Lung (tissue), 12 donors: ENCODE data around the gene ZFP1. TPM values are rescaled to one million over a fixed set of nuclear protein-coding genes. Genes with fewer than 3 reads are reported as not detected.
"Not testable (repeated sequence)": the region's sequence is repeated elsewhere in the genome, so short reads cannot be mapped to it uniquely, and the experiment has no call there.

Source experiments
- ATAC-seq: fragments of 200-7000 bp; cut with Tn5 transposase; one replicate; pipeline ENCODE4 v1.9.1; 2020; ENCODE audit warnings: moderate number of reproducible peaks; ENCODE audit not compliant: insufficient read depth, low FRiP score
- DNase-seq, 3 donors: peaks; one replicate each; pipeline ENCODE4 v3.0.0-alpha.2; 2013 to 2017
- H3K27ac ChIP-seq, 2 donors: one replicate each; pipeline ENCODE4 v1.5.1; 2013; ENCODE audit warnings: mild to moderate bottlenecking in 2 of 2, moderate library complexity in 2 of 2, control low read depth in 1 of 2, inconsistent platforms in 1 of 2, low read depth in 1 of 2, low read length in 1 of 2
- H3K27me3 ChIP-seq, 3 donors: one replicate each; pipeline ENCODE4 v1.5.1; 2013; ENCODE audit warnings: low read length in 2 of 3; ENCODE audit not compliant: control insufficient read depth in 3 of 3, insufficient read depth in 3 of 3
- H3K36me3 ChIP-seq, 4 donors: one replicate each; pipeline ENCODE4 v1.5.1; 2013; ENCODE audit warnings: low read length in 4 of 4, mild to moderate bottlenecking in 1 of 4, moderate library complexity in 1 of 4; ENCODE audit not compliant: control insufficient read depth in 4 of 4, insufficient read depth in 4 of 4
- H3K4me1 ChIP-seq, 5 donors: one replicate each; pipeline ENCODE4 v1.5.1; 2013; ENCODE audit warnings: low read length in 5 of 5, mild to moderate bottlenecking in 2 of 5, moderate library complexity in 1 of 5; ENCODE audit not compliant: control insufficient read depth in 5 of 5, insufficient read depth in 5 of 5
- H3K4me3 ChIP-seq: one replicate; pipeline ENCODE4 v1.5.1; 2013; ENCODE audit warnings: mild to moderate bottlenecking, control low read depth, moderate library complexity
- H3K9ac ChIP-seq, 2 donors: one replicate each; pipeline ENCODE4 v1.5.1; 2013; ENCODE audit warnings: low read length in 2 of 2, control low read depth in 1 of 2; ENCODE audit not compliant: insufficient read depth in 1 of 2
- H3K9me3 ChIP-seq, 4 donors: one replicate each; pipeline ENCODE4 v1.5.1; 2013; ENCODE audit warnings: low read length in 3 of 4, mild to moderate bottlenecking in 1 of 4, moderate library complexity in 1 of 4; ENCODE audit not compliant: control insufficient read depth in 4 of 4, insufficient read depth in 3 of 4
- WGBS, 2 donors: extraction: QIAGEN DNeasy Blood & Tissue Kit; methylation state at CpG; one replicate each; pipeline ENCODE4 v1.1.7; 2013; 5-methylcytosine and 5-hydroxymethylcytosine counted together
- polyA plus RNA-seq, 2 donors: library from polyadenylated mRNA; stranded (reverse); fragments of 200-250 nt; gene quantifications; one replicate each; pipeline ENCODE4 v1.2.1, GENCODE V29; 2013
- total RNA-seq, 2 donors: library from RNA; depleted of rRNA in 1 of 2; stranded (reverse); fragments of >200 nt in 1 of 2; gene quantifications; one replicate each; pipeline ENCODE4 v1.2.1, GENCODE V29; 2014 to 2021
- TF ChIP-seq, protein P1 (sequence below): IDR thresholded peaks from 2 replicates; pipeline ENCODE4 v1.5.1; 2012; ENCODE audit warnings: mild to moderate bottlenecking; ENCODE audit errors: control extremely low read depth, extremely low read depth
- donor health status: control.
- donor health status: control.
- donor health status: Bipolar disorder and iron deficiency.
- donor health status: healthy.
- donor health status: DM: yes; HTN: yes; CAD: no.

The ZFP1 gene
- total and polyA plus RNA-seq, 4 donors = 3.3 to 18.4 (median 6.1) TPM

DNA sequence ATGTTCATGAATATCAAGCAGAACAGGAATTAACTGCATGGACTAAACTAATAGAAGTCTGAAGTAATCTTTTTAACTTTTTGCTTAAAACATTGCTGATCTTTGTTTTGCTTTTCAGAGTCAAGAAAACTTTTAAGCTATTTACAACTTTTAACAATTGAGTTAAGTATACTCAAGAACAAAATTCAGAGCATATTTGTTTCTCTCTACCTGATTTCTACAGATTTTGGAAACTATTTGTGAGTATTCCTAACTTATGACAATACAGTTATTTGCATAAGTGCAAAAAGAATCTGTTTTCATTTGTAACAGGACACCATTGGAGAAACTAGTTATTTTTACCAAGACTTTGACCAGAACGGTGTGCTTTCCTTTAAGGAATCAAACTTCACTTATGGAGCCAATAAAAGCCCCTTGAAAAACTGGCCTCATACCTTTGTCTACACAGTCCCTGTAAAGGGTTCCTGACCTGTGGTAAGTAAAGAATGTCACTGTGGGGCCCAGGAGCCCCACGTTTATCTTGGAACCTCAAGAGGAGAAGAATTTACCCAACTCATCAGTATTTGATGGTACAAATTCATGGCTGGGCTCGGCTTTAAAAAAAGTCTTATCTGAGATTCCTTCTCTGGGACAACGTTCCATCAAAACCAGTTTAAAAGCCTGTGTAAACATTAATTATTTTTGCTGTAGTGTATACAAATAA, 20.5 kb upstream of the ZFP1 start:
- Histone ChIP-seq H3K36me3 (no peaks in the 10 kb centered on the region), H3K27me3 (no peaks in the 10 kb centered on the region), H3K9me3 (peaks cover 0 to 3% (median 0%) of the 10 kb centered on the region in 4 donors), H3K9ac (no peak overlapping the region), H3K27ac (no peak overlapping the region), H3K4me1 (no peaks in the 10 kb centered on the region), H3K4me3 (no peak overlapping the region)
- TF ChIP-seq, protein P1, sequence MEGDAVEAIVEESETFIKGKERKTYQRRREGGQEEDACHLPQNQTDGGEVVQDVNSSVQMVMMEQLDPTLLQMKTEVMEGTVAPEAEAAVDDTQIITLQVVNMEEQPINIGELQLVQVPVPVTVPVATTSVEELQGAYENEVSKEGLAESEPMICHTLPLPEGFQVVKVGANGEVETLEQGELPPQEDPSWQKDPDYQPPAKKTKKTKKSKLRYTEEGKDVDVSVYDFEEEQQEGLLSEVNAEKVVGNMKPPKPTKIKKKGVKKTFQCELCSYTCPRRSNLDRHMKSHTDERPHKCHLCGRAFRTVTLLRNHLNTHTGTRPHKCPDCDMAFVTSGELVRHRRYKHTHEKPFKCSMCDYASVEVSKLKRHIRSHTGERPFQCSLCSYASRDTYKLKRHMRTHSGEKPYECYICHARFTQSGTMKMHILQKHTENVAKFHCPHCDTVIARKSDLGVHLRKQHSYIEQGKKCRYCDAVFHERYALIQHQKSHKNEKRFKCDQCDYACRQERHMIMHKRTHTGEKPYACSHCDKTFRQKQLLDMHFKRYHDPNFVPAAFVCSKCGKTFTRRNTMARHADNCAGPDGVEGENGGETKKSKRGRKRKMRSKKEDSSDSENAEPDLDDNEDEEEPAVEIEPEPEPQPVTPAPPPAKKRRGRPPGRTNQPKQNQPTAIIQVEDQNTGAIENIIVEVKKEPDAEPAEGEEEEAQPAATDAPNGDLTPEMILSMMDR = no peak
- 53 to 80% methylated on average over 4 of the region's 4 CpGs for WGBS, 2 donors
- ATAC-seq = no peak
- DNase-seq = no peak

GRCh38 chr16:75129421-75130149, 18.7 kb upstream of the ZFP1 start:
- H3K36me3 ChIP-seq, H3K4me3 ChIP-seq, H3K9ac ChIP-seq, H3K4me1 ChIP-seq, H3K27me3 ChIP-seq, DNase-seq, H3K27ac ChIP-seq, ATAC-seq, H3K9me3 ChIP-seq: not testable (repeated sequence)
- WGBS, 2 donors = 37 to 44% methylated on average over 5 of the region's 5 CpGs

DNA sequence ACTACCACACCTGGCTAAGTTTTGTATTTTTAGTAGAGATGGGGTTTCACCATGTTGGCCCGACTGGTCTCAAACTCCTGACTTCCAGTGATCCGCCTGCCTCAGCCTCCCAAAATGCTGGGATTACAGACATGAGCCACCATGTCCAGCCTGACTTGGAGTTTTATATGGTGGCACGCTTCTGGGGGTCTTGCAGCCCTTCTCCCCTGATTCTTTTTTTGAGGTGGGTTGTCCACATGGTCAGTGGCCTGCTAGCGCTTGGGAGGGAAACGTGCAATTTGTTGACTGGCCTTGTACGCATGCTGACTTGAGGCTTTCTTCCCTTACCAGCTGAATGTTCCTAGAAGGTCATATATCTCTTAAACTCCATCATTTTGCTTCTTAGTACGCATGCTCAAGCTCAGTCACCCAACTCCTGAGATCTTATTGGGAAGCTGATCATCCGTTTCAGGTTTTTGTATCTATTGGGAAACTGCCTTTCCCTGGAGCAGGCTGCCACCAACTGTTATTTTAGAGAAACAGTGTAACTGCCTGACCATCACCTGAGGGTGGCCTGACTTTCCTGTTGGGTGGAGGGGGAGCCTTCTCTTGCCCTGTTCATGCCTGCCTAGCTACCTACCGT, 18.1 kb upstream of the ZFP1 start:
- 75 to 80% methylated on average over 9 of the region's 9 CpGs for WGBS, 2 donors
- Histone ChIP-seq H3K36me3 (no peaks in the 10 kb centered on the region), H3K4me1 (no peaks in the 10 kb centered on the region), H3K27ac (no peak overlapping the region), H3K27me3 (no peaks in the 10 kb centered on the region), H3K9ac (no peak overlapping the region), H3K9me3 (peaks cover 0 to 3% (median 0%) of the 10 kb centered on the region in 4 donors), H3K4me3 (no peak overlapping the region)
- TF ChIP-seq, protein P1 = peak; percentile 15
- ATAC-seq (no peak), DNase-seq (no peak)

DNA sequence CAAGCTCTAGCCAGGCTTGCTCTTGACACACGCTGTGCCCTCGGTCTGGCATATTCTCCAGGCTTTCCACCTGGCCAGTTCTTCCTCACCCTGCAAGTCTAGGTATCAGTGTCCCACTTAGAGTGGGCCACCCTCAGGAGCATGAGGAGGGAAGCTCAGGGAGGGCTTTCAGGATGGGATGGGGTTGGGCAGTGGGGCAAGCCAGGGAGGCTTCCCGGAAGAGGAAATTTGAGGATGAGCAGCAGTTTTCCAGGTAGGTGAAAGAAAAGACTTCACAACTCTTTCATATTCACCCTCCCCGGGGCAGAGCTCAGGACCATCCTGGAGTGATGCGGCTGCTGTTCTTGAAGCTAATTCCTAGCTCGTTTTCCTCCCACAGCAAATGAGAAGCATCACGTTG, 17.2 kb upstream of the ZFP1 start:
- H3K9ac ChIP-seq = no peak overlapping the region
- no peak overlapping the region for H3K4me3 ChIP-seq
- WGBS, 2 donors = 71 to 75% methylated on average over 7 of the region's 7 CpGs
- DNase-seq = no peak
- no peak for ATAC-seq
- TF ChIP-seq, protein P1 = no peak
- H3K27ac ChIP-seq = no peak overlapping the region
- no peaks in the 10 kb centered on the region for H3K4me1 ChIP-seq
- H3K36me3 ChIP-seq = no peaks in the 10 kb centered on the region
- peaks cover 0 to 3% (median 0%) of the 10 kb centered on the region in 4 donors for H3K9me3 ChIP-seq
- H3K27me3 ChIP-seq = no peaks in the 10 kb centered on the region
